ENCODE results near the gene VTCN1.
"Not testable (repeated sequence)": the region's sequence is repeated elsewhere in the genome, so short reads cannot be mapped to it uniquely, and the experiment has no call there.

The VTCN1 gene

GRCh38 chr1:117210831-117211261 lies at the start of gene VTCN1:
Gene VTCN1 (minus strand): TSS chr1:117210927. CDS start chr1:117210855, 72 bp downstream.
- DNase-seq (ENCODE audit: low read depth) = no peak

GRCh38 chr1:117258791-117259190 lies 48.1 kb upstream of the VTCN1 start:
- DNase-seq (ENCODE audit: low read depth) = no peak

- not testable (repeated sequence) for DNase-seq (ENCODE audit: low read depth)
Measured at GRCh38 chr1:117258075-117258474, 47.3 kb upstream of the VTCN1 start.

GRCh38 chr1:117257291-117257690 lies 46.6 kb upstream of the VTCN1 start:
- no peak for DNase-seq (ENCODE audit: low read depth)

- DNase-seq (ENCODE audit: low read depth) = no peak
Measured at GRCh38 chr1:117250061-117250606, 39.4 kb upstream of the VTCN1 start.

GRCh38 chr1:117244971-117245370 lies 34.2 kb upstream of the VTCN1 start:
- DNase-seq (ENCODE audit: low read depth) = no peak

GRCh38 chr1:117244306-117244705 lies 33.6 kb upstream of the VTCN1 start:
- no peak for DNase-seq (ENCODE audit: low read depth)

- DNase-seq (ENCODE audit: low read depth) = no peak
Measured at GRCh38 chr1:117241512-117241911, 30.8 kb upstream of the VTCN1 start.

GRCh38 chr1:117240547-117240946 lies 29.8 kb upstream of the VTCN1 start:
- DNase-seq (ENCODE audit: low read depth) = no peak

GRCh38 chr1:117239467-117239866 lies 28.7 kb upstream of the VTCN1 start:
- no peak for DNase-seq (ENCODE audit: low read depth)

- no peak for DNase-seq (ENCODE audit: low read depth)
Measured at GRCh38 chr1:117237726-117238381, 27.1 kb upstream of the VTCN1 start.

- DNase-seq (ENCODE audit: low read depth) = no peak
Measured at GRCh38 chr1:117235863-117236465, 25.2 kb upstream of the VTCN1 start.

- DNase-seq (ENCODE audit: low read depth) = no peak
Measured at GRCh38 chr1:117232531-117232930, 21.8 kb upstream of the VTCN1 start.

- DNase-seq (ENCODE audit: low read depth) = no peak
Measured at GRCh38 chr1:117231748-117232373, 21.1 kb upstream of the VTCN1 start.

GRCh38 chr1:117231312-117231711 lies 20.6 kb upstream of the VTCN1 start:
- DNase-seq (ENCODE audit: low read depth) = no peak

- no peak for DNase-seq (ENCODE audit: low read depth)
Measured at GRCh38 chr1:117229217-117229616, 18.5 kb upstream of the VTCN1 start.

- no peak for DNase-seq (ENCODE audit: low read depth)
Measured at GRCh38 chr1:117225931-117226330, 15.2 kb upstream of the VTCN1 start.

- no peak for DNase-seq (ENCODE audit: low read depth)
Measured at GRCh38 chr1:117216718-117217117, 6.0 kb upstream of the VTCN1 start.

GRCh38 chr1:117215733-117216462 lies 5.2 kb upstream of the VTCN1 start:
- no peak for DNase-seq (ENCODE audit: low read depth)

- DNase-seq (ENCODE audit: low read depth) = no peak
Measured at GRCh38 chr1:117215019-117215418, 4.3 kb upstream of the VTCN1 start.

- no peak for DNase-seq (ENCODE audit: low read depth)
Measured at GRCh38 chr1:117213046-117213445, 2.3 kb upstream of the VTCN1 start.

- DNase-seq (ENCODE audit: low read depth) = no peak
Measured at GRCh38 chr1:117210386-117210785, 341 bp downstream of the VTCN1 start.

Measured in non-pigmented ciliary epithelial cell (primary cell).